NCI-H748 treated with DMSO at 0.1 percent for 48 hours (cell line): ENCODE data around the gene ATP10B.

ENCODE experiments used
- DNase-seq: peaks from one replicate; lab custom pipeline; 2025; lab: John Stamatoyannopoulos, UW

ATP10B gene

GRCh38 chr5:160635663-160636062 lies 216.3 kb downstream of the ATP10B start:
- no peak for DNase-seq

GRCh38 chr5:160635046-160635445 lies 217.0 kb downstream of the ATP10B start:
- no peak for DNase-seq

- no peak for DNase-seq
Measured at GRCh38 chr5:160629003-160629402, 223.0 kb downstream of the ATP10B start.

GRCh38 chr5:160628619-160628968 lies 223.4 kb downstream of the ATP10B start:
- no peak for DNase-seq

- DNase-seq = no peak
Measured at GRCh38 chr5:160627921-160628618, 223.9 kb downstream of the ATP10B start.

- DNase-seq = no peak
Measured at GRCh38 chr5:160626322-160626721, 225.7 kb downstream of the ATP10B start.

GRCh38 chr5:160621526-160621925 lies 230.5 kb downstream of the ATP10B start:
- DNase-seq = no peak

- no peak for DNase-seq
Measured at GRCh38 chr5:160620401-160620800, 231.6 kb downstream of the ATP10B start.

- DNase-seq = no peak
Measured at GRCh38 chr5:160619381-160619780, 232.6 kb downstream of the ATP10B start.

- DNase-seq = no peak
Measured at GRCh38 chr5:160618286-160618685, 233.7 kb downstream of the ATP10B start.

GRCh38 chr5:160616712-160617497 lies 235.1 kb downstream of the ATP10B start:
- no peak for DNase-seq

GRCh38 chr5:160614136-160614535 lies 237.9 kb downstream of the ATP10B start:
- DNase-seq = no peak

- no peak for DNase-seq
Measured at GRCh38 chr5:160605266-160605665, 246.7 kb downstream of the ATP10B start.

- no peak for DNase-seq
Measured at GRCh38 chr5:160604484-160604883, 247.5 kb downstream of the ATP10B start.

GRCh38 chr5:160602744-160603143 lies 249.3 kb downstream of the ATP10B start:
- DNase-seq = no peak

GRCh38 chr5:160601046-160601445 lies 251.0 kb downstream of the ATP10B start:
- no peak for DNase-seq

- no peak for DNase-seq
Measured at GRCh38 chr5:160573318-160573717, 278.7 kb downstream of the ATP10B start.

GRCh38 chr5:160567031-160567705 lies 284.8 kb downstream of the ATP10B start:
- DNase-seq = no peak

GRCh38 chr5:160565376-160565775 lies 286.6 kb downstream of the ATP10B start:
- DNase-seq = no peak

GRCh38 chr5:160556846-160557245 lies 295.2 kb downstream of the ATP10B start:
- no peak for DNase-seq

- DNase-seq = peak; percentile 20
Measured at GRCh38 chr5:160555971-160556631, 295.9 kb downstream of the ATP10B start.

GRCh38 chr5:160555581-160555970 lies 296.4 kb downstream of the ATP10B start:
- DNase-seq = no peak

- no peak for DNase-seq
Measured at GRCh38 chr5:160550075-160550474, 301.9 kb downstream of the ATP10B start.
